Kidney (tissue), 22 donors: ENCODE measurements around the gene CMYA5. TPM values are rescaled to one million over a fixed set of nuclear protein-coding genes. Genes with fewer than 3 reads are reported as not detected.

ENCODE experiments used
- DNase-seq, 5 donors: peaks; one replicate each; pipeline ENCODE4 v3.0.0-alpha.2; 2013 to 2020
- FAIRE-seq: peaks from 2 replicates; lab custom pipeline; 2012; peaks lifted over from hg19 to GRCh38; lab: Jason Lieb, UNC
- H3K27ac ChIP-seq, 2 donors: one replicate each; pipeline ENCODE4 v1.7.0; 2013; ENCODE audit warnings: low read depth in 2 of 2, low read length in 2 of 2, inconsistent platforms in 1 of 2
- H3K27me3 ChIP-seq: one replicate; pipeline ENCODE4 v1.7.1; 2013; ENCODE audit warnings: low read length, inconsistent platforms; ENCODE audit not compliant: control insufficient read depth, insufficient read depth
- H3K36me3 ChIP-seq, 3 donors: one replicate each; pipeline versions ENCODE4 v1.7.0 to v1.7.1; 2013; ENCODE audit warnings: low read length in 3 of 3, control low read depth in 1 of 3, inconsistent platforms in 1 of 3; ENCODE audit not compliant: insufficient read depth in 3 of 3, control insufficient read depth in 2 of 3
- H3K4me1 ChIP-seq, 3 donors: one replicate each; pipeline versions ENCODE4 v1.7.0 to v1.7.1; 2013; ENCODE audit warnings: low read length in 3 of 3, inconsistent platforms in 1 of 3, low read depth in 1 of 3; ENCODE audit not compliant: control insufficient read depth in 2 of 3, insufficient read depth in 2 of 3
- H3K4me3 ChIP-seq, 3 donors: one replicate each; pipeline versions ENCODE4 v1.7.0 to v1.8.1; 2013; ENCODE audit warnings: low read length in 3 of 3, control low read depth in 1 of 3, inconsistent platforms in 1 of 3
- H3K9ac ChIP-seq, 3 donors: one replicate each; pipeline versions ENCODE4 v1.7.0 to v1.7.1; 2013; ENCODE audit warnings: low read length in 3 of 3, control low read depth in 1 of 3, inconsistent platforms in 1 of 3
- H3K9me3 ChIP-seq, 3 donors: one replicate each; pipeline versions ENCODE4 v1.7.0 to v1.7.1; 2013; ENCODE audit warnings: low read length in 3 of 3, control low read depth in 1 of 3, inconsistent platforms in 1 of 3; ENCODE audit not compliant: control insufficient read depth in 2 of 3, insufficient read depth in 1 of 3
- CTCF ChIP-seq: IDR thresholded peaks from 3 replicates; pipeline ENCODE4 v1.5.1; 2012; ENCODE audit warnings: mild to moderate bottlenecking, moderate library complexity, borderline replicate concordance; ENCODE audit not compliant: insufficient read depth; ENCODE audit errors: extremely low read depth
- intact Hi-C: fragments of 100-400 bp; cut with DNase I; formaldehyde crosslinking; loops from one replicate; pipeline ENCODE4 v1.11.1; 2022
- long read RNA-seq, 10 donors: library from polyadenylated mRNA in 1 of 10; unstranded in 1 of 10; transcript quantifications; one replicate each; pipeline ENCODE4 v2.0.0 and lab custom pipeline, GENCODE V29; 2021 to 2026
- polyA plus RNA-seq: library from polyadenylated mRNA; stranded (reverse); fragments of 350-450 nt; fragmentation: Illumina TruSeq; extraction: RNeasy Lipid Tissue Mini Kit (QIAGEN cat#74804); gene quantifications from one replicate; pipeline ENCODE4 v1.2.3, GENCODE V29; 2014; ENCODE audit warnings: low read depth, low replicate concordance; ENCODE audit not compliant: insufficient read depth
- total RNA-seq: library from RNA; stranded (reverse); fragmentation: NEBNext Ultra II Directional; extraction: Animal tissue kit (Norgen Biotek cat#: 25700); gene quantifications from one replicate; pipeline ENCODE4 v1.2.1, GENCODE V29; 2021
- donor health status: control.
- donor health status: control.
- donor health status: control.
- donor health status: control.
- donor health status: control.
- donor health status: DM: yes; HTN: yes; CAD: no.
- donor health status: Normal renal cell carcinoma (clear cell type).

The CMYA5 gene
- total RNA-seq = 6.1 TPM
- polyA plus RNA-seq = 6.5 TPM
- long read RNA-seq, donor 1 = 0 reads
- long read RNA-seq, donor 2 = 0 reads
- long read RNA-seq, donor 3 = 0 reads
- long read RNA-seq, donor 4, partial matches to known transcripts = 7 of 7 reads
- long read RNA-seq, donor 4, other reads (novel, unspliced or antisense) = 0 of 7 reads
- long read RNA-seq, donor 5 = 0 reads
- long read RNA-seq, donor 6 = 0 reads
- long read RNA-seq, donor 7, partial matches to known transcripts = 0 of 4 reads
- long read RNA-seq, donor 7, other reads (novel, unspliced or antisense) = 4 of 4 reads
- long read RNA-seq, donor 8 = 0 reads
- long read RNA-seq, donor 9 = 0 reads
- long read RNA-seq, donor 10 = 0 reads

GRCh38 chr5:79689541-79690466, at the start of gene CMYA5:
Gene CMYA5, plus strand, starts transcription at chr5:79689836. Its CDS starts 72 bp downstream, at chr5:79689908.
- FAIRE-seq = no peak
- H3K27me3 ChIP-seq = no peaks in the 10 kb centered on the region
- H3K36me3 ChIP-seq = peaks cover 0 to 4% (median 0%) of the 10 kb centered on the region in 3 donors
- peak within 1 kb of the TSS; percentile 49 to 77 (median 69) for H3K4me3 ChIP-seq
- TF ChIP-seq CTCF = no peak
- no peaks in the 10 kb centered on the region for H3K9me3 ChIP-seq
- H3K9ac ChIP-seq = peak within 1 kb of the TSS; percentile 24 to 77 (median 51)
- intact Hi-C loops = no loop called here
- H3K27ac ChIP-seq = peak within 1 kb of the TSS; percentile 67 to 81
- H3K4me1 ChIP-seq = peaks cover 0 to 8% (median 4%) of the 10 kb centered on the region in 3 donors
- DNase-seq = peak; percentile 67 to 79 (median 74)

- H3K9me3 ChIP-seq = no peaks in the 10 kb centered on the region
- DNase-seq (no peak), FAIRE-seq (no peak)
- peaks cover 0 to 8% (median 5%) of the 10 kb centered on the region in 3 donors for H3K36me3 ChIP-seq
- no peak overlapping the region for H3K9ac ChIP-seq
- no peak overlapping the region for H3K27ac ChIP-seq
- H3K27me3 ChIP-seq = no peaks in the 10 kb centered on the region
- no peak overlapping the region for H3K4me3 ChIP-seq
- TF ChIP-seq CTCF = no peak
- no peaks in the 10 kb centered on the region for H3K4me1 ChIP-seq
- intact Hi-C loops = no loop called here
Measured at GRCh38 chr5:79640571-79641055, 49.0 kb upstream of the CMYA5 start.

- Histone ChIP-seq H3K9ac (no peak overlapping the region), H3K9me3 (no peaks in the 10 kb centered on the region), H3K36me3 (peaks cover 6 to 15% (median 11%) of the 10 kb centered on the region in 3 donors), H3K4me3 (no peak overlapping the region), H3K27ac (no peak overlapping the region), H3K27me3 (no peaks in the 10 kb centered on the region), H3K4me1 (no peaks in the 10 kb centered on the region)
- intact Hi-C loops = no loop called here
- FAIRE-seq = peak; percentile 85
- no peak for TF ChIP-seq CTCF
- DNase-seq = no peak
Measured at GRCh38 chr5:79641414-79641813, 48.2 kb upstream of the CMYA5 start.
